T-helper 2 cell treated with Interferon-gamma antibody and Interleukin-4, amounts not matched to agents 5 μg/mL and 100 μg/mL, for 36 hours (primary cell): ENCODE measurements around the gene CACHD1.

Experiments used
- DNase-seq: peaks from one replicate; pipeline ENCODE4 v3.0.0; 2021; ENCODE audit warnings: low spot score
- H3K27ac Mint-ChIP-seq: one replicate; pipeline ENCODE4 v1.8.0; 2021; ENCODE audit warnings: mild to moderate bottlenecking, mixed read lengths
- H3K27me3 Mint-ChIP-seq: one replicate; pipeline ENCODE4 v1.8.0; 2021; ENCODE audit warnings: low read depth, mixed read lengths
- H3K36me3 Mint-ChIP-seq: one replicate; pipeline ENCODE4 v1.8.0; 2021; ENCODE audit warnings: low read depth, mixed read lengths
- H3K4me1 Mint-ChIP-seq: one replicate; pipeline ENCODE4 v1.8.0; 2021; ENCODE audit warnings: low read depth, mixed read lengths
- H3K4me3 Mint-ChIP-seq: one replicate; pipeline ENCODE4 v1.8.0; 2022; ENCODE audit warnings: mild to moderate bottlenecking, moderate library complexity, mixed read lengths
- H3K9me3 Mint-ChIP-seq: one replicate; pipeline ENCODE4 v1.8.0; 2021; ENCODE audit warnings: mixed read lengths

Gene CACHD1

DNA sequence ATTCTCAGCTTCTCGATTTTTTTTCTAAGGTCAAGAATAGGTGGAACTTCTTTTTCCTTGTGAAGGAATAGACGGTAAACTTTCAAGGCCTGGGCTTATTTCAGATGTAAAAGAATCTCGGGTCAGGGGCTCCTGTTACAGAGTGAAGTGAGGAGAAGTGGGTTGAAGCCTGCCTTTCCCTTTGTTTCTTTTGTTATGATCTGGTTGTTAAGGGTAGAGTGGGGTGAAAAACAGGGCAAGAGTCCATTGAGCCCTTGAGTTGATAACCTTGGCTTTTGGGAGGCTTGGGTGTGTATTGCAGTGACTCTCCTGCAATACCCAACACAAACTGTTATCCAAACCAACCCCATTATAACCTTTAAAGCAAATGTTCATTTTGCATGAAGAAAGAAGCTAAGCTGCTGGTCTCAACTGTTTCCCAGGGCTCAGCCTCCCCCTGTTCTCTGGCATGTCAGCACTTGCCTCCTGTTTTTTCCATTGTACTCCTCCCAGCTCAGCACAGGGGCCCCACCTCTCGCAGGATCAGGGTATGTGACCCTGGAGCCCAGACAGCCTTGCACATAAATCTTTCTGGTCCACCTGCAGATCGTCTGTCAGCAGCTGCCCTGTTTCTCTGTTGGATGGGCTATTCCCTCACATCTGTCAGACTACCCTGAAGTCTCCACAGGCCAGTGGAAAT is 102.4 kb downstream of the CACHD1 start:
- peaks cover 6% of the 10 kb centered on the region for H3K27me3 Mint-ChIP-seq
- no peak overlapping the region for H3K27ac Mint-ChIP-seq
- no peak for DNase-seq
- H3K9me3 Mint-ChIP-seq, result no peaks in the 10 kb centered on the region
- H3K4me3 Mint-ChIP-seq, result no peak overlapping the region
- no peaks in the 10 kb centered on the region for H3K4me1 Mint-ChIP-seq
- H3K36me3 Mint-ChIP-seq, result no peaks in the 10 kb centered on the region

DNA sequence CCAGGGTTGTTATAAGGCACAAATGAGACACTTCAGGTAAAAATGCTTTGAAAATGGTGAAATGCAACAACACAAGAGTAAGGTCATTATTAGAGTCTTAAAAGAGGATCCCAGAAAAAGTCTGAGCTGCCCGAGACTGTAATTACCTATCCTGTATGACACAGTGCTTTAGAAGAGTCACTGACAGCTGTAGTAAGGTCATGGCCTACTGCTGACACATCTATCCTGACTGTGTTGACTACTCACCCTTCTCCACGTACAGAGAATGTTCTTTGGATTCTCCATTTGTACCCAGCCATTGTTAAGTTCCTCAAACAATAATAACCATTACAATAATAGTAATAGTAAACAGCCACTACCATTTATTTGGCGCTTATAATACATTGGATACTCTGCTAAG is 104.4 kb downstream of the CACHD1 start:
- Mint-ChIP-seq H3K27ac (no peak overlapping the region), H3K27me3 (peaks cover 4% of the 10 kb centered on the region), H3K4me3 (no peak overlapping the region), H3K36me3 (no peaks in the 10 kb centered on the region), H3K9me3 (no peaks in the 10 kb centered on the region), H3K4me1 (no peaks in the 10 kb centered on the region)
- no peak for DNase-seq

DNA sequence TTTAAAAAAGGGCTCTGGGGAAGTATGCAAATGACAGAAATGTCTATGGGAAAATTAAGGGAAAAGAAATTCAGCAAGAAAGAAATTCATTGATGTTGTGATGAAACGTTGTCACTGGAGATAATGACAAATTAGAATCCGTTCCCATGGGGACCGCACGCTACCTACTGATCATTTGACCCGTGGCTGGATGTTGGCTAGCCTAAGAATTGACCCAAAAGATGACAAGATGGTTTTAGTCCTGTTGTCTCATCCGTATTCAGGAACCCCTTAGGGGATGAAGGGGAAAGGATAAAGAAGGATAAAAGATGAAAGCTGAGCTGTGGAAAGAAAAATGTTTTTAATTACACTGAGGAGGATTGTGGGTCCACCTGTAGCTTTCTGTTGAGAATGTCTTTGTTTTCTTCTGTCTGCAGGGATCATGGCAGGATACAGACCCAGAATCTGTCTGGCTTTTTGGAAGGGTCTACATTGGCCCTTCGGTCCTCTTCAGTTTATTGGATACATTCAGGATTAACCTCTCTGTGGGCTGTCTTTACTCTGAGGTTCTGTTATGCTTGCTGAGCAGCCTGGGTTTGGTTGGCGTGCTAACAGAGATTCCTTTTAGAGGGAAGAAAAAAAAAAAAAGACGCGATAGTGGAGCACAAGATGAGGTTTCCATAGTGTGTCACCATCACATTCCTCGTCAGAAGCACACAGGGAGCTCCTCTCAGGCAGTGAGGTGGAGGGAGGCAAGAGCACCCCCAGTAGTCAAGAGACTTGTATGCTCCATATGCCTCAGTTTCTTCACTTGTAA is 106.2 kb downstream of the CACHD1 start:
- Mint-ChIP-seq H3K36me3 (no peaks in the 10 kb centered on the region), H3K9me3 (no peaks in the 10 kb centered on the region), H3K4me1 (no peaks in the 10 kb centered on the region), H3K27me3 (peaks cover 4% of the 10 kb centered on the region), H3K4me3 (no peak overlapping the region), H3K27ac (no peak overlapping the region)
- no peak for DNase-seq

GRCh38 chr1:64578270-64578973 is 108.5 kb downstream of the CACHD1 start:
- DNase-seq, result no peak
- Mint-ChIP-seq H3K27me3 (peaks cover 4% of the 10 kb centered on the region), H3K9me3 (no peaks in the 10 kb centered on the region), H3K4me1 (peaks cover under 1% of the 10 kb centered on the region), H3K36me3 (no peaks in the 10 kb centered on the region), H3K27ac (no peak overlapping the region), H3K4me3 (no peak overlapping the region)

- no peaks in the 10 kb centered on the region for H3K9me3 Mint-ChIP-seq
- H3K27me3 Mint-ChIP-seq, result peaks cover 4% of the 10 kb centered on the region
- H3K27ac Mint-ChIP-seq, result no peak overlapping the region
- peaks cover 2% of the 10 kb centered on the region for H3K4me1 Mint-ChIP-seq
- DNase-seq, result no peak
- no peak overlapping the region for H3K4me3 Mint-ChIP-seq
- no peaks in the 10 kb centered on the region for H3K36me3 Mint-ChIP-seq
Measured at GRCh38 chr1:64579767-64580166, 109.8 kb downstream of the CACHD1 start.

- DNase-seq, result no peak
- Mint-ChIP-seq H3K4me1 (peaks cover 2% of the 10 kb centered on the region), H3K27me3 (no peaks in the 10 kb centered on the region), H3K36me3 (no peaks in the 10 kb centered on the region), H3K9me3 (no peaks in the 10 kb centered on the region), H3K4me3 (no peak overlapping the region), H3K27ac (no peak overlapping the region)
Measured at GRCh38 chr1:64581135-64581842, 111.4 kb downstream of the CACHD1 start.

- no peak for DNase-seq
- Mint-ChIP-seq H3K4me3 (no peak overlapping the region), H3K27ac (no peak overlapping the region), H3K4me1 (peaks cover 2% of the 10 kb centered on the region), H3K36me3 (no peaks in the 10 kb centered on the region), H3K27me3 (no peaks in the 10 kb centered on the region), H3K9me3 (no peaks in the 10 kb centered on the region)
Measured at GRCh38 chr1:64581843-64582185, 111.9 kb downstream of the CACHD1 start.

GRCh38 chr1:64584479-64584878 is 114.5 kb downstream of the CACHD1 start:
- H3K27ac Mint-ChIP-seq, result no peak overlapping the region
- H3K27me3 Mint-ChIP-seq, result no peaks in the 10 kb centered on the region
- no peak for DNase-seq
- no peaks in the 10 kb centered on the region for H3K9me3 Mint-ChIP-seq
- H3K4me1 Mint-ChIP-seq, result peaks cover 2% of the 10 kb centered on the region
- H3K36me3 Mint-ChIP-seq, result no peaks in the 10 kb centered on the region
- no peak overlapping the region for H3K4me3 Mint-ChIP-seq

DNA sequence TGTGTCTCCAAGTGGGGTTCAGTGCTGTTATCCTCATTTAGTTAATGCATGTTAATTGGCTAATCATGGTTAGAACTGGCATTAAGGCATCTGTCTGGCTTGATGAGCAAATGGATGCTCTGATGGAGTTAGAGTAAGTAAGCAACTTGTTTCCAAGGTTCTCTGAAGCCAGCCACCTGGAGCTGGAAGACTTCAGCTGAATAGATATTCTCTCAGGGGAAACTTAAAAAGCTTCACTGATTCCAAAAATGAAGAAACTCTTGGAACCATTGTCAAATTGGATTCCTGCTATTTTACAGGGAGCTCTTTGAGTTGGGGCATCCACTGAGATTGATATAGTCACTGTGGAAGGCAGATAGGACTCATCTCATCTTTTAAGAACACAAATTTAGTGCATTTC is 118.9 kb downstream of the CACHD1 start:
- H3K9me3 Mint-ChIP-seq, result no peaks in the 10 kb centered on the region
- H3K36me3 Mint-ChIP-seq, result no peaks in the 10 kb centered on the region
- H3K27me3 Mint-ChIP-seq, result no peaks in the 10 kb centered on the region
- no peaks in the 10 kb centered on the region for H3K4me1 Mint-ChIP-seq
- DNase-seq, result no peak
- no peak overlapping the region for H3K27ac Mint-ChIP-seq
- no peak overlapping the region for H3K4me3 Mint-ChIP-seq

DNA sequence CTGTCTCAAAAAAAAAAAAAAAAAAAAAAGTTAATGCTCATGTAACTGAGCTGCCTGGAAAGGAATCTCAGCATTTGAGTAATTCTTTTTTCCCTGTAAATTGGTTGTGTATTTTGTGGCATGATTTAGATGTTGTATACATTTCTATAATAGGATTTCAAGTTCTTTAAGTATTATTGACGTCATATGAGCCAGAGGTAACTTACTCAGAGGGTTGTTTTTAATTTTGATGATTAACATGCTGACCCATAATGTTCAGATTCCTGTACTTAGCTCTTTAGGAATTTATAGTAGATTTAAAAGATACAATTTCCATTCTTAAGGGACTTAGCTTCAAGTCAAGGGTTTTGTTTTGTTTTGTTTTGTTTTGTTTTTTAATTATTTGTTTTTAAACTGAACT is 120.4 kb downstream of the CACHD1 start:
- Mint-ChIP-seq H3K36me3 (no peaks in the 10 kb centered on the region), H3K27me3 (no peaks in the 10 kb centered on the region), H3K9me3 (no peaks in the 10 kb centered on the region), H3K4me3 (no peak overlapping the region), H3K4me1 (no peaks in the 10 kb centered on the region), H3K27ac (no peak overlapping the region)
- DNase-seq, result no peak

DNA sequence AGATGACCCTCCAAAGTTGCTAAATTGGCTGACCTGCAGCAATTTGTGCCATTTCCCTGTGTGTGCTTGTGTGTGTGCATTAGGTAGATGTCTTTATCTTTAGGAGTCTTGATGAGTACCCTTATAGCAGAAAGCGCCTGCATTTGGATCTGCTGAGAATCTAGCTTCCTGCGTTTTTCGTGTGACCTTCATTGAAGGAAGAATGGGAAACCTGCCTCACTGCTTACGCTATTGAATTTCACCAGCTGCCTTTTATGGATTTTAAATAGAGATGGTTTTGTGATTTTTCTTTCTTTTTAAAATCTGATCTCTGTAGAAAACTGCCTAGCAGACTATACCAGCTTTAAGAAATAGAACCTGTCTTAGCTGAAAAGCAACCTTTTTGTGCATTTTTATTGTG is 124.5 kb downstream of the CACHD1 start:
- Mint-ChIP-seq H3K36me3 (no peaks in the 10 kb centered on the region), H3K4me3 (no peak overlapping the region), H3K27me3 (peaks cover 5% of the 10 kb centered on the region), H3K9me3 (no peaks in the 10 kb centered on the region), H3K27ac (no peak overlapping the region), H3K4me1 (no peaks in the 10 kb centered on the region)
- DNase-seq, result no peak

GRCh38 chr1:64595871-64596515 is 126.1 kb downstream of the CACHD1 start:
- no peak for DNase-seq
- Mint-ChIP-seq H3K27ac (no peak overlapping the region), H3K4me1 (no peaks in the 10 kb centered on the region), H3K4me3 (no peak overlapping the region), H3K27me3 (peaks cover 5% of the 10 kb centered on the region), H3K36me3 (no peaks in the 10 kb centered on the region), H3K9me3 (no peaks in the 10 kb centered on the region)

DNA sequence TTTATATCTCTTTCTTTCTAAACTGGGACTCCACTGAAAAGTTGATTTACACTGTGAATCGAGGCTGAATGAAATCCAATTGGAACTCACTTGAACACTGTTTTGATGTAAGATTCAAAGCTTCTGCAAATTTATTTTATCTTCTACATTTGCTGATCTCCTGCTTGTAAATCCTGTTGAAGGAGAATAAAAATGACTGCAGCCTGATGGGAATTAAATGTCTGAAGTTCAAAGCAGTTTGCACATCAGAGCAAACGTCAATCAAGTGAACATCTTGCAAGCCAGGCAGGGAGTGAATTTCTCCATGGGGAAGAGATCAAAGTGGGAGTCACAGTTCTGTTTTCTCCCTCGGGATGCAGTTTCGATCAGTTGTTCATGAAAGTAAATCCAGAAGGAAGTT is 127.2 kb downstream of the CACHD1 start:
- H3K4me1 Mint-ChIP-seq, result no peaks in the 10 kb centered on the region
- H3K9me3 Mint-ChIP-seq, result no peaks in the 10 kb centered on the region
- no peak for DNase-seq
- H3K4me3 Mint-ChIP-seq, result no peak overlapping the region
- no peak overlapping the region for H3K27ac Mint-ChIP-seq
- H3K36me3 Mint-ChIP-seq, result no peaks in the 10 kb centered on the region
- peaks cover 5% of the 10 kb centered on the region for H3K27me3 Mint-ChIP-seq
